Stimulated activated CD4-positive, alpha-beta T cell treated with anti-CD3 and anti-CD28 coated beads, Interleukin-4, amount 100 ng/mL, for 24 hours (primary cell): Measurements from ENCODE around the gene GPR37.

Source experiments
- DNase-seq: peaks from one replicate; pipeline ENCODE4 v3.0.0-alpha.2; 2020

The GPR37 gene

GRCh38 chr7:124724079-124724478, 41.5 kb downstream of the GPR37 start:
- no peak for DNase-seq

- no peak for DNase-seq
Observed at GRCh38 chr7:124723012-124723411, 42.6 kb downstream of the GPR37 start.

GRCh38 chr7:124722292-124722691, 43.3 kb downstream of the GPR37 start:
- no peak for DNase-seq

- no peak for DNase-seq
Observed at GRCh38 chr7:124720195-124720594, 45.4 kb downstream of the GPR37 start.

GRCh38 chr7:124718032-124718766, 47.4 kb downstream of the GPR37 start:
- DNase-seq, result no peak

- DNase-seq, result no peak
Observed at GRCh38 chr7:124716894-124717293, 48.7 kb downstream of the GPR37 start.

GRCh38 chr7:124713086-124713485, 52.5 kb downstream of the GPR37 start:
- DNase-seq, result no peak

GRCh38 chr7:124712017-124712416, 53.6 kb downstream of the GPR37 start:
- no peak for DNase-seq

- DNase-seq, result no peak
Observed at GRCh38 chr7:124702385-124702784, 63.2 kb downstream of the GPR37 start.

- no peak for DNase-seq
Observed at GRCh38 chr7:124701955-124702354, 63.6 kb downstream of the GPR37 start.

GRCh38 chr7:124700655-124701054, 64.9 kb downstream of the GPR37 start:
- no peak for DNase-seq

- DNase-seq, result no peak
Observed at GRCh38 chr7:124698964-124699363, 66.6 kb downstream of the GPR37 start.

- no peak for DNase-seq
Observed at GRCh38 chr7:124697746-124698145, 67.8 kb downstream of the GPR37 start.
